Measurements from ENCODE around the gene CLTC.

CLTC gene

GRCh38 chr17:59688008-59688407, 68.3 kb downstream of the CLTC start:
- DNase-seq: no peak

GRCh38 chr17:59688496-59688895, 68.8 kb downstream of the CLTC start:
- no peak for DNase-seq

- no peak for DNase-seq
Measured at GRCh38 chr17:59693582-59693981, 73.9 kb downstream of the CLTC start.

DNA sequence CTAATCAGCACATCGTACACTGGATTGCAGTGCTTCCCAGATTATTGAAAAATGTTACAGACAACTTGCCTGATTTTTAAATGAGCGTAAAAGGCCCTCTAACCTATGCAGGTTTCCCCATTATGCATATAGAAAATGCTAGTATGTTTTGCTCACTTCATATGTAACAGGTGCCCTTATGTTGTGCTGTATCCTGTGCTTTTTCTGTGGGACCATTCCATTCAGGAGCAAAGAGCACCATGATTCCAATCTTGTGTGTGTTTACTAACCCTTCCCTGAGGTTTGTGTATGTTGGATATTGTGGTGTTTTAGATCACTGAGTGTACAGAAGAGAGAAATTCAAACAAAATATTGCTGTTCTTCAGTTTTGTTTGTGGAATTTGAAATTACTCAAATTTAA, 74.6 kb downstream of the CLTC start:
- no peak for DNase-seq

- DNase-seq: no peak
Measured at GRCh38 chr17:59695945-59696681, 76.4 kb downstream of the CLTC start.

DNA sequence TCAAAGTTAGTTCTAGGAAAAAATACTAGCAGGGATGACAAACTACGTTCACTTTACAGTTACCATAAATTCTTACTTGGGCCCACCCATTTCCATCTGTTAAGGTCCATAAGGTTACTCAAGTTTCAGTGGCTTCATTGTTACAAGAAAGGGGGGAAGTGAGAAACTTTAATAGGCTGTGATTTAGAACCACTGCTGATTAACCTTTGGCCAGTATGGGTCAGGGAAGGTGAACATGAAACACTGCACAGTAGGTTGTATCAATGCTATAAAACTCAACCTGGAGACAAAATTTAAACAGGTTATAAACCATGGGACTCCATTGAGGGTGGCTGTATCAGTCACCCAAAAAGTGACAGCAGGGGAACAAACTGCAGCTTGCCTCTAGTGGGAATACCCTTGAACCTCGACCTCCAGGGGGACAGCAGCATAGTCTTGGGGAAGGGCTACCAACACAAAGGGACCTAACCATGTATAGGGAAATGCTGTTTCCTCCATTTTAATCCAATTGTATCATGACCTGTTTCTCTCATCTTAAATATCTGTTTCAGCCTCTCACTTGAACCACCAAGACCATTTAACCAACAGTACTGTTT, 77.1 kb downstream of the CLTC start:
- no peak for DNase-seq

GRCh38 chr17:59698143-59698542, 78.4 kb downstream of the CLTC start:
- DNase-seq: no peak

- no peak for DNase-seq
Measured at GRCh38 chr17:59699218-59699617, 79.5 kb downstream of the CLTC start.

- no peak for DNase-seq
Measured at GRCh38 chr17:59699786-59700185, 80.1 kb downstream of the CLTC start.

DNA sequence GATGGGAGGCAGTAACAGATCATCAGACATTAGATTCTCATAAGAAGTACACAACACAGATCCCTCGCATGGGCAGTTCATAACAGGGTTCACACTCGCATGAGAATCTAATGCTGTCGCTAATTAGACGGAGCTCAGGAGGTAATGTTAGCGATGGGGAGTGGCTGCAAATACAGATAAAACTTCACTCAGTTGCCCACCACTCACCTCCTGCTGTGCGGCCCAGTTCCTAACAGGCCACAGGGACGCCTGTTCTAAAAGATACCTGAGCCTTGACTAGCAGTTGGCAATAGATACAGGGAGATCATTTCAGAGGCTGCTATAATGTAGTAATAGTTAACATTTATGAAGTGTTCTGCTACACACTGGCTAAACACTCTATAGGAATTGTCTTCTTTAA, 82.6 kb downstream of the CLTC start:
- no peak for DNase-seq

- peak; percentile 99 for DNase-seq
Measured at GRCh38 chr17:59707149-59707970, 87.7 kb downstream of the CLTC start, which contains the start of the genes PTRH2 and VMP1. TSS of gene PTRH2 (minus strand) at chr17:59707430. CDS start at chr17:59697978, 9,452 bp downstream. TSS of gene VMP1 (plus strand) at chr17:59707654. CDS start at chr17:59731447, 23,793 bp downstream.

DNA sequence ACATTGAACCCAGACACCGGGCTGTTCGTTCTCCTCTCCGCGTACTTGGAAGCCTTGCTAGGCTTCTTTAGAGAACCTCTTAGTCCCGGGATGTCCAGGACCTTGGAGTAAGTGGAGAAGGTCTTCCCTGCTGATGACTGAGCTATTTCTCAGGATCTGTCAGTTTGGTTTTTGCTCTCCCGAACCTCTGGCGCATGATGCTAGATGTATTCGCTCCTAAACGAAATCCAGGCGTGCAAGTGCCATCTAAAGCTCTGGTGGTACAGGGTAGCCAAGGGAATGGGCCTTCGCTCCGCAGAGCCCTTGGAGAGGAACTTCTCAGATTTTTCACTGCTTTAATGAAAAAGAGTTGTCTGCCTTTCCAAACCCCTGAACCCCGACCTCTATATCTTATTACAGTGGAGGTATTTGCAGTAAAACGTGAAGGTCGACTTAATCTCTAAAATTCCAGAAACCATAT, 88.3 kb downstream of the CLTC start:
- DNase-seq: peak; percentile 28

DNA sequence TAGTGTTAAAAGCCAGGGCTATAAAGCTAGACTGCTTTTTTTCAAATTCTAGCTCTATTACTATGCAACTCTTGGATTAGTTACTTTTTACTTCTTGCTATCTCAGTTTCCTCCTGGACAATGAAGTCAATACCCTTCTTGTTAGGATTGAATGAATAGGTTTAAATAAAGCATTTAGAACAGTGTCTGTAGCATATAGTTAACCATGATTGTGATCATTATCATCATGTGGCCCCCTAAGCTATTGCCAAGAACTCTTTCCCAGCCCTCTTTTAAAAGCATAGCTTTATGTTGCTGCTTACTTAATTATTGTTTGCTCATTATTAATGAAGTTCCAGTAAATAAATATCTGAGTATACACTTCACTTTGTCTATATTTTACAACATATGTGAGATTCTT, 92.2 kb downstream of the CLTC start:
- no peak for DNase-seq

DNA sequence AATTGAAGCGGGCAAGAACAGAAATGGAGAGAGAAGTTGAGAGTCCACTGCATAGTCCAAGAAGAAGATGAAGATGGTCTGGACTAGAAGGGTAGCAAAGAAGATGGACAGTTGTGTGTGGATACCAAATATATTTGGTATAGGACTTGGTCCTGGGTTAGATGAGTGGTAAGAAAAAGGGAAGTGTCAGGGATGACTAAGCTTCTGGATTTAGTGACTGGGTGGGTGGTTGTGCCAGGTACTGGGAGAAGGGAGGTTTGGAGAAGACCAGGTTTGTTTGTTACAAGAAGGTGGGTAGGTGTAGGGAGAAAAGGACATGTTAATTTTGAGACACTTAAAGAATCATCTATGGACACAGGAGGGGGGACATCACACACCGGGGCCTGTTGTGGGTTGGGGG, 93.2 kb downstream of the CLTC start:
- DNase-seq: no peak

DNA sequence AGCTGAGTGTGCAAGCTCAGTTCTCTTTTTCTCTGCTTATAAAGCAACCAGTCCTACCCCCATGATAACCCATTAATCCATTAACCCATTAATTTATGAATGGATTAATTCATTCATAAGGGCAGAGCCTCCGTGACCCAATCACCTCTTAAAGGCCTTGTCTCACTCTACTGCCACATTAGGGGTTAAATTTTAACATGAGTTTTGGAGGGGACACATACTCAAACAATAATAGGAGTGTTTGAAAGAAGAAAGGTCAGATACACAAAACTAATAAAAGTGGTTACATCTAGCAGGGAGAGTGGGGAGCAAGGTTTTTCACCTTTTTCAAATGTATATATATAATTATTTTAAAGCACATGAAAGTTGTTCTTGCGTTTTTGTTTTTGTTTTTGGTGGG, 94.6 kb downstream of the CLTC start:
- no peak for DNase-seq

DNA sequence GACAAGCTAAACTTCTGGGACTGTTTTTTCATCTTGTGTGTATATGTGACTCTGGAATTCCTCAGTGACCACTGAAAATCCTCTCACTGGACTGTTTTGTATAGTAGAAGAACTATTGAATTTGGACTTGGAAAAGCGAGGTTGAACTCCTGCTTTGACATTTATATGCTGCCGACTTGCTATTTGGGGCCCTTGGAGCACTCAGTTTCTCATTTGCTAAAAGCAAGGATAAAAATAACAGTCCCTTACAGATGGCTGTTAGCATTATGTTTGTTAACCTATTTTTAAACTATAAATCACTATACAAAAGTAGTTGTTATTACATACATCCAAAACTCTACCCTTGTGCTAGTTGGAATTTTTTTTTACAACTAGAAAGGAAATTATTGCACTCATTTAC, 96.7 kb downstream of the CLTC start:
- DNase-seq: no peak

GRCh38 chr17:59719526-59719925, 99.8 kb downstream of the CLTC start:
- no peak for DNase-seq

GRCh38 chr17:59722623-59723022, 102.9 kb downstream of the CLTC start:
- DNase-seq: no peak

GRCh38 chr17:59723041-59723440, 103.3 kb downstream of the CLTC start:
- no peak for DNase-seq

DNA sequence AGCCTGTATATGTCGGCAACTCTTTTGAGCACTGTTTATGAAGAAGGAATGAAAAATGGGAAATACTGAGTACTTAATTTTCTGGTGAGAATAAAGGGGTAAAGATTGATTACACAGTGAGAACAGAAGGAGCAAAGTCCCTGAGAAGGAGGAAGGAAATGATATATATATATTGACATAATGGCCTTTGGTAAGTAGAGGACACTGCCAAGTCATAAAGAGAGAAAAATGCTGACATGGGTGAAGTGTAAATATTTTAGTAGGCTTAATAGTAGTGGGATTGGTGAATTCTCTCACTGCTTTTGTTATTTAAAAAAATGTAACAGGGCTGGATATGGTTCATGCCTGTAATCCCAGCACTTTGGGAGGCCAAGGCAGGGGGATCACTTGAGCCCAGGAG, 103.9 kb downstream of the CLTC start:
- DNase-seq: no peak

DNA sequence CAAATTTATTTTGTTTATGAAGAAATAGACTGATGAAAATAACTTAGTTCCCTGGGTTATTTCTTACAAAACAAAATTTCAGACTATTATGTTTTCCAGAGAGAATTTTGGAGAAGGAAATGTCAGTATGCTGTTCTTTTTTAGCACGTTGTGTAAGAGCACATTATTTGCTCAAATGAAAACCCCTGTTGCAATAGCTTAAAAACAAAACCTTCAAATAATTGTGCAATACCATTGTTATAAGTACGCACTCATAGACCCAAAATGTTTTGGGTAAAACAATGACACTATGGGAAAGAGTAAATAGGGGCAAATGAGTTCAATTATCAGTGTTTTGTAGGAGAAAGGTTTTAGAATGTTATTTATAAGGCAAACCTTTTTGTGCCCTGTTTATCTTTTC, 106.0 kb downstream of the CLTC start:
- DNase-seq: no peak

GRCh38 chr17:59727817-59728533, 108.3 kb downstream of the CLTC start:
- DNase-seq: no peak

DNA sequence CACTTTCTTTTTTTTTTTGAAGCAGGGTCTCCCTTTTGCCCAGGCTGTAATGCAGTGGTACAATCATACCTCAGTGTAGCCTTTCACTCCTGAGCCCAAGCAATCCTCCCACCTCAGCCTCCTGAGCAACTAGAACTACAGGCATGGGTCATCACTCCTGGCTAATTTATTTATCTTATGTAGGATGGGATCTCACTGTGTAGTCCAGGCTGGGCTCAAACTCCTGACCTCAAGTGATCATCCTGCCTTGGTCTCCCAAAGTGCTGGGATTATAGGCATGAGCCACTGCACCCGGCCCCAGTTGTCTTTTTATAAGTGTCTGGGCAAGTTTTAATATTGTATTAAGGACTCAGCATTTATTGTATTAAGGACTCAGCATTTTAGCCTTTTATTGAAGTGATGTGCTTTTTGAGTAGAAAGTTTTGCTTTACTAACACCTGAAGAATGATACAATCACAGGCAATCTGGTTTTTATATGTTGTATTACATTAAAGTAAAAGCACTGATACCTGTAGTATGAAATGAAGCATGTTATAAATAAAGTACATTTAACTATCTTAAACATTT, 110.7 kb downstream of the CLTC start:
- DNase-seq: no peak

Data from NCI-H146 (cell line).